HG03558 (cell line): Measurements from ENCODE around the gene FLII.

ENCODE experiments used
- ATAC-seq: cut with Tn5 transposase; IDR thresholded peaks from one replicate; pipeline ENCODE4 v1.9.1; 2021; ENCODE audit warnings: moderate number of reproducible peaks; ENCODE audit not compliant: unreplicated experiment; ENCODE audit errors: extremely low read depth

FLII gene

GRCh38 chr17:18246109-18246725 is 12.3 kb downstream of the FLII start:
- ATAC-seq: no peak

DNA sequence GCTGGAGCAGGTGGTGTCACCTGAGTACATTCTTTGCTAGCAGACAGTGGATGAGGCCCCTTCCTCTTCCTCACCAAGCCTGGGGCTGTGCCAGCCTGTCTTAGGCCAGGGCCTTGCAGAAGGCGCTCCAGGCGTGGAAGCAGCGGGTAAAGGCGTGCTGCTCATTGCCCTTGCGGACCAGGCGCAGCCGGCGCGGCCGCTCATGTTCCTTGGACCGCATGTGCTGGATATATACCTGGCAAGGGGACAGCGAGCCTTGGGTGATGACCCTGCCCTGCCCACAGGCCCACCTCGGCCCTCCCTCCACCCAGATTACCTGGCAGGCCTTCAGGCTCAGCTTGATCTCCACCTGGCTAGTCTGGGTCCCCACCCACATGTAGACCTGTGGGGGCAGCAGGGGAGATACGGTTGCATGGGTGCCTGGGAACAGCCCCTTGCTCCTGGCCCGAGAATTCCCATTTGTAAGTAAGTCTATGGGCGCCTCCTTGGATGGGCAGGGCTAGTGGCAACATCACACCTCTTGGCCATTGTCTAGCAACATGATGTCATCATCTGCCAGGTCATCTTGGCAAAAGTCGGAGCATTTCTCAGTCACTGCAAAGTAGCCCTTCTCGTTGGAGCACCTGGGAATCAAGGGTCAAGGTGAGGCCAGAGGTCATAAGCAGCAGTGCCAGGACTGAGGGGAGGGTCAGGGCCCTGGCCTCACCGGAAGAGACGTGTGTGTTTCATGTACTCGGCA is 13.3 kb downstream of the FLII start:
- ATAC-seq: no peak

DNA sequence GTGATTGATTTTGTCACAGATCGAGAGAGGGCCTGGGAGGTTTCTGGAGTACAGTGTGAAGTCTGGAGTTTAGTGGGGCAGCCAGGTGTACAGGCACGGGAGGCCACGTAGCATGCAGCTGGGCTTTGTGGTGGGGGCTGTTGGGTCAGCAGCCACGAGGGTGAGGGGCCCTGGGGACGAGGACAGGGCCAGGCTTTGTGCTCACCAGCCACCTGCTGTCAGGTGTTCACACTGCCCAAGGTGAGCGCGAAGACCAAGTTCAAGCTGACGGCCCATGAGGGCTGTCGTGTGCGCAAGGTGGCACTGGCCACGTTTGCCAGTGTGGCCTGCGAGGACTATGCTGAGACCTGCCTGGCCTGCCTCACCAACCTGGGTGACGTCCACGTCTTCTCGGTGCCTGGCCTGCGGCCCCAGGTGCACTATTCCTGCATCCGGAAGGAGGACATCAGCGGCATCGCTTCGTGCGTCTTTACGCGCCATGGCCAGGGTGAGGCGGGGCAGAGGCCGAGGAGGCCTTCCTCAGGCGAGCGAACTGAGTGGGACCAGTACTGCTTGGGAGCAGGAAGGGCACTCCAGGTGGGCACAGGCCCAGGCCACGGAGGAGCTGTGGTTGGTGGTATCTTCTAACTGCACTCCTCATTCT is 17.2 kb downstream of the FLII start:
- no peak for ATAC-seq

GRCh38 chr17:18240449-18240848 is 18.1 kb downstream of the FLII start:
- no peak for ATAC-seq

GRCh38 chr17:18238299-18238698 is 20.2 kb downstream of the FLII start:
- no peak for ATAC-seq

DNA sequence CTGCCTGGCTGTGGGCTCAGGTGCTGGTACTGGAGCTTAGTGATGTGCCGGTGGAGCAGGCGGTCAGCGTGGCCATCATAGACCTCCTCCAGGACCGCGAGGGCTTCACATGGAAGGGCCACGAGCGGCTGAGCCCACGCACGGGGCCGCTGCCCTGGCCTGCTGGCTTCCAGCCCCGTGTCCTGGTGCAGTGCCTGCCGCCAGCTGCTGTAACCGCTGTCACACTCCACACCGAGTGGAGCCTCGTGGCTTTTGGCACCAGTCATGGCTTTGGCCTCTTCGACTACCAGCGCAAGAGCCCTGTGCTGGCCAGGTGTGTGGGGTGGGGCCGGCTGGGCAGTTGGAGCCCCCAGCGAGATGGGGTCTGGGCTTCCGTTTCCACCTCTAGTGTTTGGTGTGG is 21.1 kb downstream of the FLII start:
- ATAC-seq: no peak

DNA sequence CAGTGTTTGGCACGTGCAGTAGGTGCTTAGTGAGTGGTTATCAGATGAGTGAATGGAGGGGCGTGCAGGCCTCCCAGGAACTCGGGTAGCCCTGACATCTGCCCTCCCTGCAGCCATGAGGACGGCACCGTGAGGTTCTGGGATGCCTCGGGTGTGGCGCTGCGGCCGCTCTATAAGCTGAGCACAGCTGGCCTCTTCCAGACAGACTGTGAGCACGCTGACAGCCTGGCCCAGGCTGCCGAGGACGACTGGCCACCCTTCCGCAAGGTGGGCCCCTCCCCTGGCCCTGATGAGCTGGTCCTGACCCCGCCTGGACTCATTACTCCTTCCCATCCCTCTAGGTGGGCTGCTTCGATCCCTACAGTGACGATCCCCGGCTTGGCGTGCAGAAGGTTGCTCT is 22.0 kb downstream of the FLII start:
- ATAC-seq: no peak

DNA sequence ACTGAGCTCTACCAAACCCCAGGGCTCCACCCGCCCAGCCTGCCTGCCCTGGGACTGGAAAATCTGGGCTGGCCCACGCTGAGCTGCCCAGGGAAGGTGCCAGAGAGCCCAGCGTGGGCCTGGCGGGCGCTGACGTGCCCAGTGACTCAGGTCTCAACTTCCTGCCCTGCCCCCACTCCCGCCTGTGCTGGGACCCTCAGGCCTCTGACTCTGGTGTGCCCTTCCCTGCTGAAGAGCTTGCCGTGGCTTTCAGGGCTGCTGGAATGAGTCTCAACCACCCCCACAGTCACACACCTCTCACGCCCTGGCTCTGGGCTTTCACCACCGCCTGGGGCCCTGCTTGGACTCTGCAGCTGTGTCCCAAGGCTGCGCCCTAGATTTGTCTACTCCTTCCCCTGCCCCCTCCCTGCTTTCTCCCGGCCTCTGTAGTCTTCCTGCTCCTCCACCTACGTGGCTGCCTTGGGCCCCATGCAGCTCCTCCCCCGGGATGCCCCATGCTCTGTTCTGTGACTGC is 22.7 kb downstream of the FLII start:
- ATAC-seq: no peak

GRCh38 chr17:18234853-18235380 is 23.6 kb downstream of the FLII start:
- no peak for ATAC-seq

- no peak for ATAC-seq
Measured at GRCh38 chr17:18233803-18234518, 24.6 kb downstream of the FLII start.

- no peak for ATAC-seq
Measured at GRCh38 chr17:18231164-18231563, 27.4 kb downstream of the FLII start.

DNA sequence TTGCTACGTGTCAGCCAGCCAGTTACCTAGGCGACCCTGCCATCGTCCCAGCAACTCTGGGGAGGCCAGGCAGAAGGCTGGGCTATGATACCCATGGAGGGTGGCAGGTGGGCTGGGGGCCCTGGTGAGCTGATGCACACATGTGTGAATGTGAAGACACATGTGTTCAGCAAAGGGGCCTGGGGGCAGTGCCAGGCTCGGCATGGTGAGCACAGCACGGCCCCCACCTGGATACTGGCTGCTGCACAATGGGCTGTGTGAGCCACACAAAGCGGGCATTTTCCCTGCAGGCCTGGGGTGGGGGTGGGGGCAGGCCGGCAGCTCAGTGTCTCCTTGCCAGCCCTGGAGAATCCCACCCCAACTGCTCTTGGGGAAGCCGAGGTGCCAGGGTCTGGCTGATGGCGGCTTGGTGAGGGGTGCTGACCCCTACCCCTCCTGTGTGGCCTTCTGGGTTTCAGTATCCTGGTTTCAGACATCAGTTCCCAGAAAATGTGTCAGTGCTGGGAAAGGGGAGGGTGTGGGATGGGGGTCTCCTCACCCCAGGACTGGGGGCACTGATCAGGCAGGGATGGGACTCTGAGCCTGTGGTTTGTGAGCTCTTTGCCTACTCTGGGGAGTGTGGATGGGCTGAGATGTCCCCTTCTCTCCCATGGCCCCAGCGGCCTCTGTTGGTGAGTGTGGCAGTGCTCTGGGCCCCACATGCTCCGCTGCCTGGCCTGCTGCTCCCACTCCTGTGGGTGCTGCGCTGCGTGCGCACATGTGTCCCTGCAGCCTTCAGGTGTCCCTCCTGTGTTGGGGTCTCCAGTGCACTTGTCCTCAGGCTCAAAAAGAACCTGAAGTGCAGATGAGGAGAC is 28.0 kb downstream of the FLII start:
- no peak for ATAC-seq

- ATAC-seq: no peak
Measured at GRCh38 chr17:18229771-18230170, 28.8 kb downstream of the FLII start.

- no peak for ATAC-seq
Measured at GRCh38 chr17:18229254-18229653, 29.3 kb downstream of the FLII start.

GRCh38 chr17:18228176-18228682 is 30.3 kb downstream of the FLII start:
- ATAC-seq: no peak

DNA sequence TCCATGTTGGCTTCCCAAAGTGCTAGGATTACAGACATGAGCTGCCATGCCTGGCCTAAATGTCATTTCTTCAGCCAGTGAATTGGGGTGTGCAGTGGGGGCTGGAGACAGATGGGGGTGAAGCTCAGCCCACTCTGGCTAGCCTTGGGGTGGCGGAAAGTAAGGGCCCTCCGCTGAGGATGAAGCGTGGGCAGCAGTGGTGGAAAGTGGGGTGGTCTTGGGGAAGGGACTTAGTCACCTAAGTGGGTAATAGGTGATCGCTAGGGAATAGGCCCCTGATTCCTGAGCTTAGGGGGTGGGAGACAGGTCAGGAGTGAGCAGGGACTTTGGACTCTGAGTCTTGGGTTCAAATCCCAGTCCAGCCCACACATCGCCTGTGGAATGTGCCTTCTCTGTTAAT is 30.9 kb downstream of the FLII start:
- no peak for ATAC-seq

DNA sequence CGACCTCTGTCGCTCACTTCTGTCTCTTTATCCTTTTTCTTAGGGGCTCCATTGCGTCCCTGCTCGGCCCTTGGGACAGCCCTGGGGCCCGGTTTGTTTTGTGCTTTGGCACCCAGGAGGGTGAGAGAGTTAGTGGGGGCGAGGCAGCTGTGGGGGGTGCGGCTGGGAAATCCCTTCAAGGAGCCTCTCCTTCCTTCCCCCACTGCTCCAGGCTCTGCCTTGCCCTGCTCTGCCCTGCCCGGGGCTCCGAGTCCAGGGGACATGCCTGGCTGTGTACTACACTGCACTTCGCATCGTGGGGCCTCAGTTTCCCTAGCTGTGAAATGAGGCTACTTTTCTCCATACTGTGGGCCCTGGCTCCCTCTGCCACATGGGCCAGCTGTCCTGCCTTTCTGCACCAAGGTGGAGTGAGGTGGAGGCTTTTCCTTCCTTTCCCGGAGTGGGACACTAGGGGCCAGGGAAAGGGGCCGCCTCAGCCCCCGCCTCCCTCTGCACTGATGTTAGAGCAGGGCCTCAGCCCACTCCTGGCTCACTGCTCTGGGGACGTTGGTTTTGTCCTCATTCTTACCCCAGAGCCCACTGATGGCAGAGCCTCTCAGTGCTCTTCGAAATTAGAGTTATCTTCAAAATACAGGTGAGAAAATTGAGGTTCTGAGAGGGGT is 32.1 kb downstream of the FLII start:
- no peak for ATAC-seq

DNA sequence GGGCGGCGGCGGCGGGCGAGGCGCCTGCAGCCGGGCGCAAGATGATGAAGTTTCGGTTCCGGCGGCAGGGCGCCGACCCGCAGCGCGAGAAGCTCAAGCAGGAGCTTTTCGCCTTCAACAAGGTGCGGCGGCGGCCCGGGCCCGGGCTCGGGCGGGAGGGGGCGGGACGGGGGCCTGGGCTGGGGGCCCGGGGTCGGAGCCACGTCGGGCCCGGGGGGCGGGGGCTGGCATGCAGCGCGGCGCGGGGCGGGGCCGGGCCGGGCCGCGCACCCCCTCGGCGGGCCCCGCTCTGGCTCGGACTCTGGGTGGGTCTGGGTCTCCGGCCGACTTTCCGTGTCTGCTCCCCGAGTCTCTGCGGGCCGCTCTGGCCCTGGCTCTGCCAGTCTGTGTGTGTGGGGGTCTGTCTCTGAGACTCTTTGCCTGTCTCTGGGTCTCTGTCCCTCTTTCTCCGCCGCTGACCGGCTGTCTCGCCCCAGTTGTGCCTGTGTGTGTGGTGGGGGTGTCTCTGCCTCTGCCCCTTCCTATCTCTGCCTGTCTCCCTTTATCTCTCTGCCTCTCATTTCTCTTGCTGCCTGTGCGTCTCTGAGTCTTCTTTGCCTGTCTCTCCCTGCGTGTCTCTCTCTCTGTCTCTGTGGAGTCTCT is 32.8 kb downstream of the FLII start:
- no peak for ATAC-seq
